Mesothelial cell of epicardium (in vitro differentiated cells): ENCODE data around the gene ING1. TPM values are rescaled to one million over a fixed set of nuclear protein-coding genes. Genes with fewer than 3 reads are reported as not detected.

Experiments
- DNase-seq, 2 experiments: peaks; one replicate each; pipeline ENCODE4 v3.0.0; 2021; ENCODE audit warnings: low spot score in 2 of 2; ENCODE audit not compliant: unreplicated experiment in 2 of 2
- H3K27ac Mint-ChIP-seq: 2 replicates; pipeline ENCODE4 v1.8.0; 2021; ENCODE audit warnings: mixed read lengths
- H3K27me3 Mint-ChIP-seq: 2 replicates; pipeline ENCODE4 v1.8.0; 2021; ENCODE audit warnings: low read depth, mixed read lengths
- H3K36me3 Mint-ChIP-seq: 2 replicates; pipeline ENCODE4 v1.8.0; 2021; ENCODE audit warnings: mixed read lengths
- H3K4me1 Mint-ChIP-seq: 2 replicates; pipeline ENCODE4 v1.8.0; 2021; ENCODE audit warnings: mixed read lengths
- H3K4me3 Mint-ChIP-seq: 2 replicates; pipeline ENCODE4 v1.8.0; 2021; ENCODE audit warnings: mild to moderate bottlenecking, moderate library complexity, mixed read lengths
- H3K9me3 Mint-ChIP-seq: 2 replicates; pipeline ENCODE4 v1.8.0; 2021; ENCODE audit warnings: mixed read lengths
- total RNA-seq: library from RNA; stranded (reverse); gene quantifications from 3 replicates; pipeline ENCODE4 v1.2.1, GENCODE V29; 2021
- TF ChIP-seq, protein P1 (sequence below): fragments of 200-600 bp; sonication (generic); IDR thresholded peaks from one replicate; pipeline ENCODE4 v1.5.0; 2021; ENCODE audit warnings: antibody characterized with exemption; ENCODE audit not compliant: unreplicated experiment

Gene ING1
- total RNA-seq, 1 donor from 2014 or later, result 19.1 TPM

DNA sequence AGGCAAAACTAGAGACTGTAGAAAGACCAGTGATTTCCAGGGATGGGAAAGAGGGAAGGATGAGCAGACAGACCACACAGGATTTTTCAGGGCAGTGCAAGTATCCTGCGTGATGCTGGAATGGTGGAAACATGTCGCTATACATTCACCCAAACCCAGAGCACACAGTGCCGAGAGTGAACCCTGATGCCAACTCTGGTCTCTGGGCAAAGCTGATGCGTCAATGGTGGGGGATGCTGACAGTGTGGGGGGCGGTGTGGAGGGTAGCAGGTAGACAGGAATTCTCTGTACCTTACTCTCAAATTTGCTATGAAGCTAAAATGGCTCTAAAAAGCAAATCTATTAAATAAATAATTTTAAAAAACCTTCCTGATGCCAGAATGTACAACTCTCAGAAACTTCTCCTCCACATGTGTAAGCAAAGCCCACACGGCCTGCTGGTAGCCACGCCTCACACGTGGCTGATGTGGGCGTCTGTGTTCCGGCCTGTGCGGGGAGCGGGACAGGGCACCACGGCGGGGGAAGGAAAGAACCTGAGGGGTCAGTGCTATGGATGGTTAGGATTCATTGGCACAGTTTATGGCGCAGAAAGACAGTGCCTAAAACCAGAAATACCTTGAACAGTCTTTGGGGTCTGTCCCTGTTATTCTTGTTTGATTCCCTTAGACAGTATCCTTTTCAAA, 31.5 kb upstream of the ING1 start:
- DNase-seq, result no peak
- TF ChIP-seq, protein P1, sequence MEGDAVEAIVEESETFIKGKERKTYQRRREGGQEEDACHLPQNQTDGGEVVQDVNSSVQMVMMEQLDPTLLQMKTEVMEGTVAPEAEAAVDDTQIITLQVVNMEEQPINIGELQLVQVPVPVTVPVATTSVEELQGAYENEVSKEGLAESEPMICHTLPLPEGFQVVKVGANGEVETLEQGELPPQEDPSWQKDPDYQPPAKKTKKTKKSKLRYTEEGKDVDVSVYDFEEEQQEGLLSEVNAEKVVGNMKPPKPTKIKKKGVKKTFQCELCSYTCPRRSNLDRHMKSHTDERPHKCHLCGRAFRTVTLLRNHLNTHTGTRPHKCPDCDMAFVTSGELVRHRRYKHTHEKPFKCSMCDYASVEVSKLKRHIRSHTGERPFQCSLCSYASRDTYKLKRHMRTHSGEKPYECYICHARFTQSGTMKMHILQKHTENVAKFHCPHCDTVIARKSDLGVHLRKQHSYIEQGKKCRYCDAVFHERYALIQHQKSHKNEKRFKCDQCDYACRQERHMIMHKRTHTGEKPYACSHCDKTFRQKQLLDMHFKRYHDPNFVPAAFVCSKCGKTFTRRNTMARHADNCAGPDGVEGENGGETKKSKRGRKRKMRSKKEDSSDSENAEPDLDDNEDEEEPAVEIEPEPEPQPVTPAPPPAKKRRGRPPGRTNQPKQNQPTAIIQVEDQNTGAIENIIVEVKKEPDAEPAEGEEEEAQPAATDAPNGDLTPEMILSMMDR, result no peak
- H3K4me3 Mint-ChIP-seq, result no peak overlapping the region
- H3K9me3 Mint-ChIP-seq, result no peaks in the 10 kb centered on the region
- H3K36me3 Mint-ChIP-seq, result peaks cover 38% of the 10 kb centered on the region
- no peaks in the 10 kb centered on the region for H3K27me3 Mint-ChIP-seq
- no peak overlapping the region for H3K27ac Mint-ChIP-seq
- no peaks in the 10 kb centered on the region for H3K4me1 Mint-ChIP-seq

DNA sequence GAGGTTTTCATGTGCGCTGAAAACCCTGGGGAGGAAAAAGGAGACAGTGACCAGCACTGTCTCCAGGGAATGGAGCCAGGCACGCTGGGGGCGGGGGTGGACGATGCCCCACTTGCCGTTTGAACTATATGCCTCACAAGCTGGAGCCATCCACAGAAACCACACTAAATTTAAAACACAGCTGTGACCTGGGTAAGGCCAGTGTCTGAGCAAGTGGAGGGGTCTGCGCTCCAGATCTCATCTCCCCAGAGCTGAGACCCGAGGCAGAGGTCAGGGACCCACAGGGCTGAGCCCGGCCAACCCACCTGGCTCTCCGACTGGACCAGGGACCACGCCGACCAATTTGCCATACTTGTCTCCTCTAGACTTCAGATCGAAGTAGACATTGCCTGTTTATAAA, 30.8 kb upstream of the ING1 start:
- no peaks in the 10 kb centered on the region for H3K4me1 Mint-ChIP-seq
- DNase-seq, result no peak
- H3K9me3 Mint-ChIP-seq, result no peaks in the 10 kb centered on the region
- H3K36me3 Mint-ChIP-seq, result peaks cover 39% of the 10 kb centered on the region
- H3K4me3 Mint-ChIP-seq, result no peak overlapping the region
- H3K27me3 Mint-ChIP-seq, result no peaks in the 10 kb centered on the region
- TF ChIP-seq, protein P1, result no peak
- H3K27ac Mint-ChIP-seq, result no peak overlapping the region

DNA sequence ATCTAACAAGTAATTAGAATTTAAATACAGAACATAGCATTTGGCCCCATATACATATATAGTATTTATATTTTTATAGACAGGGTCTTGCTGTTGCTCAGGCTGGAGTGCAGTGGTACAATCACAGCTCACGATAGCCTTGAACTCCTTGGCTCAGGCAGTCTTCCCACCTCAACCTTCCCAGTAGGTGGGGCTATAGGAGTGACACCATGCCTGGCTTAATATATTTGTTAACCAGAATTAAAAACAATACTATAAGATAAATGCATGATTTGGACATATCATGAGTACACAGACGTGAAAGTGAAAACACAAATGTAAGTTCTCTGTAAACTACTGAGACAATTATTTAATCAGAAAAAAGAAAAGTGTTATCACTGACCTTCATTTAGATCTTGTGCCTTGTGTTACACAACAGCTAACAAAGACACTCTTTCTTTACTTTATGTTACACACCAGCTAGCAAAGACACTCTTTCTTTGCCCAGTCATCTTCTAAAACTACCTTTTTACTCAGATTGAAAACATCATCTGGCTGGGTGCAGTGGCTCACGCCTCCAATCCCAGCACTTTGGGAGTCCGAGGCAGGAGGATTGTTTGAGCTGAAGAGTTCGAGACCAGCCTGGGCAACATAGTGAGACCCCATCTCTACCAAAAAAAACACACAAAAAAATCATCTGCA, 30.2 kb upstream of the ING1 start:
- H3K27ac Mint-ChIP-seq, result no peak overlapping the region
- peaks cover 34% of the 10 kb centered on the region for H3K36me3 Mint-ChIP-seq
- H3K27me3 Mint-ChIP-seq, result no peaks in the 10 kb centered on the region
- H3K9me3 Mint-ChIP-seq, result no peaks in the 10 kb centered on the region
- H3K4me3 Mint-ChIP-seq, result no peak overlapping the region
- TF ChIP-seq, protein P1, result no peak
- H3K4me1 Mint-ChIP-seq, result no peaks in the 10 kb centered on the region
- no peak for DNase-seq

DNA sequence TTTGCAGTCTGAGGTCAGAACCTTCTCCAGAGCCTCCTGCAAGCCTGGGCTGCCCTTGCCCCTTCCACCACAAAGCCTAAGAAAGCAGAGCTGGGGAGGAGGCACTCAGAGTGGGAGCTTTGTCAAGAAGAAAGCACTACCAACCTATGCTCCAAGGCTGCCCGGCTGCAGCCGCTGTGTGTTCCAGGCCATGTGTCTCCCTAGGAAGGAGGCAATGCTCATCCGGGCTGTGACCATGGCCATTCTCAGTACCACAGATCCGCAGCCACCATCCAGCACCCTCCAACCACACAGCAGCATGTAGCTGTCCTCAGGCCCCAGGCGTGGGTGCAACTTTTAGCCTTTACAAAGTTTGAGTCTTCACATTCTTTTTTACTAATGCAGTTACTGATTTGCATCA, 29.6 kb upstream of the ING1 start:
- TF ChIP-seq, protein P1, result no peak
- no peak overlapping the region for H3K4me3 Mint-ChIP-seq
- H3K27ac Mint-ChIP-seq, result no peak overlapping the region
- no peaks in the 10 kb centered on the region for H3K9me3 Mint-ChIP-seq
- no peaks in the 10 kb centered on the region for H3K27me3 Mint-ChIP-seq
- H3K36me3 Mint-ChIP-seq, result peaks cover 29% of the 10 kb centered on the region
- no peak for DNase-seq
- no peaks in the 10 kb centered on the region for H3K4me1 Mint-ChIP-seq

DNA sequence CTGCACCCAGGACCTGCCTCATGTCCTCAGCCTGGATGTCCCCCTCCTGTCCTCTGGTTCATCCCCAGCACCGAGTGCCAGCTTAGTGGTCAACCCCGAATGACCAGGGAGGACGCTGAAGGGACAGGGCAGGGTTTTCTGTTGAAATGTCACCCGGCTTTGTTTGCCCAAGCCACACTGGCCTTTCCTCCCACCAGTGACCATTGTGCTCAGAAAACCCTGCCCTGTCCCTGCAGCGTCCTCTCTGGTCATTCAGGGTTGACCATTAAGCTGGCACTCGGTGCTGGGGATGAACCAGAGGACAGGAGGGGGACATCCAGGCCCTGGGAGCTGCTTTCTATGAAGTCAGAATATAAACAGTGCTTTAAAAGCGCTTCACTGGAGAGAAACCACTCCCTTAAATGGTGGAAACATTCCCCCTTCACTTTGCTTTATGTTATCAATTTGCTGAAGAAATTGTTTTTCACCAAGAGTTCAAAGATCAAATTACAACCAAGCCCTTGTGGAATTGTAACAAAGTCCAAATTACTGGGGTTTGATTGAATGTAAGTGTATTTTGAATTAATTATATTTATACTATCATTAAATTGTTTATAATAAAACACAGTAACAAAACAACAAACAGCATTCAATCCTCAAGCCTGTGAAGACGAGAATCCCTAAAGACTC, 29.0 kb upstream of the ING1 start:
- DNase-seq, result no peak
- Mint-ChIP-seq H3K36me3 (peaks cover 27% of the 10 kb centered on the region), H3K4me3 (no peak overlapping the region), H3K4me1 (no peaks in the 10 kb centered on the region), H3K27ac (no peak overlapping the region), H3K27me3 (no peaks in the 10 kb centered on the region), H3K9me3 (no peaks in the 10 kb centered on the region)
- TF ChIP-seq, protein P1, result no peak
